Astrocyte (in vitro differentiated cells and primary cell): Measurements from ENCODE around the gene UBE2J2. TPM values are rescaled to one million over a fixed set of nuclear protein-coding genes. Genes with fewer than 3 reads are reported as not detected.

ENCODE experiments used
- DNase-seq: peaks from one replicate; pipeline ENCODE4 v3.0.0-alpha.2; 2010; ENCODE audit warnings: low read depth
- FAIRE-seq: peaks from 2 replicates; lab custom pipeline; 2011; peaks lifted over from hg19 to GRCh38; lab: Jason Lieb, UNC
- H2AFZ ChIP-seq: 2 replicates; pipeline ENCODE4 v1.6.0; 2012; ENCODE audit warnings: low read depth, low read length, inconsistent platforms
- H3K27ac ChIP-seq: 2 replicates; pipeline ENCODE4 v1.5.1; 2011; ENCODE audit warnings: low read depth, low read length, inconsistent platforms
- H3K27me3 ChIP-seq: 2 replicates; pipeline ENCODE4 v1.6.0; 2011; ENCODE audit warnings: low read length, inconsistent platforms; ENCODE audit not compliant: insufficient read depth
- H3K36me3 ChIP-seq: 2 replicates; pipeline ENCODE4 v1.5.1; 2011; ENCODE audit warnings: low read length, inconsistent platforms; ENCODE audit not compliant: insufficient read depth
- H3K4me1 ChIP-seq: 2 replicates; pipeline ENCODE4 v1.5.1; 2011; ENCODE audit warnings: low read length, inconsistent platforms; ENCODE audit not compliant: insufficient read depth
- H3K4me2 ChIP-seq: 2 replicates; pipeline ENCODE4 v1.6.0; 2012; ENCODE audit warnings: low read length, inconsistent platforms
- H3K4me3 ChIP-seq: 2 replicates; pipeline ENCODE4 v1.5.1; 2011; ENCODE audit warnings: low read depth, mild to moderate bottlenecking, low read length, inconsistent platforms; ENCODE audit not compliant: insufficient read depth
- H3K79me2 ChIP-seq: 2 replicates; pipeline ENCODE4 v1.6.0; 2012; ENCODE audit warnings: mild to moderate bottlenecking, low read length, inconsistent platforms; ENCODE audit not compliant: insufficient read depth
- H3K9ac ChIP-seq: 2 replicates; pipeline ENCODE4 v1.6.0; 2012; ENCODE audit warnings: mild to moderate bottlenecking, low read length, inconsistent platforms
- H3K9me3 ChIP-seq: 2 replicates; pipeline ENCODE4 v1.5.1; 2012; ENCODE audit warnings: low read depth, mild to moderate bottlenecking, low read length, inconsistent platforms; ENCODE audit not compliant: insufficient read depth
- H4K20me1 ChIP-seq: 2 replicates; pipeline ENCODE4 v1.6.0; 2012; ENCODE audit warnings: low read length, inconsistent platforms; ENCODE audit not compliant: insufficient read depth
- H3K27ac Mint-ChIP-seq: one replicate; pipeline ENCODE4 v1.8.0; 2021; ENCODE audit warnings: mild to moderate bottlenecking, mixed read lengths; ENCODE audit not compliant: unreplicated experiment
- H3K27me3 Mint-ChIP-seq: one replicate; pipeline ENCODE4 v1.8.0; 2021; ENCODE audit warnings: low read depth, mixed read lengths; ENCODE audit not compliant: unreplicated experiment
- H3K36me3 Mint-ChIP-seq: one replicate; pipeline ENCODE4 v1.8.0; 2021; ENCODE audit warnings: low read depth, mixed read lengths; ENCODE audit not compliant: unreplicated experiment
- H3K4me1 Mint-ChIP-seq: one replicate; pipeline ENCODE4 v1.8.0; 2021; ENCODE audit warnings: low read depth, mixed read lengths; ENCODE audit not compliant: unreplicated experiment
- H3K4me3 Mint-ChIP-seq: one replicate; pipeline ENCODE4 v1.8.0; 2021; ENCODE audit warnings: mild to moderate bottlenecking, moderate library complexity, mixed read lengths; ENCODE audit not compliant: unreplicated experiment
- H3K9me3 Mint-ChIP-seq: one replicate; pipeline ENCODE4 v1.8.0; 2021; ENCODE audit warnings: mild to moderate bottlenecking, mixed read lengths; ENCODE audit not compliant: unreplicated experiment
- CTCF ChIP-seq: IDR thresholded peaks from 2 replicates; pipeline ENCODE4 v1.5.1; 2011; ENCODE audit warnings: low read depth, mild to moderate bottlenecking, inconsistent platforms, low read length, moderate library complexity; ENCODE audit not compliant: insufficient read depth
- EZH2 ChIP-seq: IDR thresholded peaks from 2 replicates; pipeline ENCODE4 v1.6.1; 2012; ENCODE audit warnings: mild to moderate bottlenecking, low read length, inconsistent platforms; ENCODE audit not compliant: insufficient read depth
- total RNA-seq: library from RNA; stranded (reverse); gene quantifications from 2 replicates; pipeline ENCODE4 v1.2.1, GENCODE V29; 2021

UBE2J2 gene
- total RNA-seq, 1 donor from 2014 or later = 67.4 TPM

GRCh38 chr1:1206966-1207531 lies 66.6 kb downstream of the UBE2J2 start:
- Histone ChIP-seq H3K36me3 (no peaks in the 10 kb centered on the region), H3K4me3 (no peak overlapping the region), H3K4me1 (peaks cover 27% of the 10 kb centered on the region), H2AFZ (no peak overlapping the region), H3K9me3 (no peaks in the 10 kb centered on the region), H3K79me2 (no peaks in the 10 kb centered on the region), H3K27ac (no peak overlapping the region), H4K20me1 (no peaks in the 10 kb centered on the region), H3K9ac (no peak overlapping the region), H3K27me3 (peaks cover 3% of the 10 kb centered on the region), H3K4me2 (peak overlapping the region; percentile 73)
- DNase-seq = no peak
- H3K27me3 Mint-ChIP-seq = peaks cover 2% of the 10 kb centered on the region
- H3K4me1 Mint-ChIP-seq = peaks cover 5% of the 10 kb centered on the region
- FAIRE-seq = no peak
- H3K9me3 Mint-ChIP-seq = no peaks in the 10 kb centered on the region
- H3K36me3 Mint-ChIP-seq = no peaks in the 10 kb centered on the region
- TF ChIP-seq CTCF (no peak), EZH2 (no peak)
- no peak overlapping the region for H3K27ac Mint-ChIP-seq
- no peak overlapping the region for H3K4me3 Mint-ChIP-seq

GRCh38 chr1:1206376-1206965 lies 67.2 kb downstream of the UBE2J2 start, which contains the start of gene TNFRSF18:
Gene TNFRSF18, minus strand, starts transcription at chr1:1206592. Its CDS starts 21 bp downstream, at chr1:1206571.
- DNase-seq = no peak
- H3K36me3 ChIP-seq = no peaks in the 10 kb centered on the region
- H2AFZ ChIP-seq = peak within 1 kb of the TSS; percentile 60
- Mint-ChIP-seq H3K4me3 (no peak within 1 kb of the TSS), H3K27me3 (peaks cover 2% of the 10 kb centered on the region), H3K9me3 (no peaks in the 10 kb centered on the region), H3K27ac (no peak within 1 kb of the TSS), H3K4me1 (peaks cover 5% of the 10 kb centered on the region), H3K36me3 (no peaks in the 10 kb centered on the region)
- no peak within 1 kb of the TSS for H3K27ac ChIP-seq
- H3K4me3 ChIP-seq = peak within 1 kb of the TSS; percentile 5
- TF ChIP-seq CTCF (no peak), EZH2 (no peak)
- peaks cover 27% of the 10 kb centered on the region for H3K4me1 ChIP-seq
- no peak within 1 kb of the TSS for H3K9ac ChIP-seq
- H3K4me2 ChIP-seq = peak within 1 kb of the TSS; percentile 73
- no peaks in the 10 kb centered on the region for H3K79me2 ChIP-seq
- H3K27me3 ChIP-seq = peaks cover 3% of the 10 kb centered on the region
- FAIRE-seq = no peak
- no peaks in the 10 kb centered on the region for H3K9me3 ChIP-seq
- no peaks in the 10 kb centered on the region for H4K20me1 ChIP-seq

- no peaks in the 10 kb centered on the region for H3K36me3 Mint-ChIP-seq
- peak overlapping the region; percentile 60 for H2AFZ ChIP-seq
- H3K27ac Mint-ChIP-seq = no peak overlapping the region
- FAIRE-seq (no peak), DNase-seq (no peak)
- H3K27ac ChIP-seq = no peak overlapping the region
- H3K4me3 Mint-ChIP-seq = no peak overlapping the region
- H3K27me3 ChIP-seq = peaks cover 3% of the 10 kb centered on the region
- no peaks in the 10 kb centered on the region for H4K20me1 ChIP-seq
- H3K27me3 Mint-ChIP-seq = peaks cover 2% of the 10 kb centered on the region
- peak overlapping the region; percentile 5 for H3K4me3 ChIP-seq
- peaks cover 5% of the 10 kb centered on the region for H3K4me1 Mint-ChIP-seq
- no peak overlapping the region for H3K9ac ChIP-seq
- H3K79me2 ChIP-seq = no peaks in the 10 kb centered on the region
- H3K9me3 ChIP-seq = no peaks in the 10 kb centered on the region
- no peaks in the 10 kb centered on the region for H3K36me3 ChIP-seq
- peak overlapping the region; percentile 73 for H3K4me2 ChIP-seq
- peaks cover 27% of the 10 kb centered on the region for H3K4me1 ChIP-seq
- TF ChIP-seq CTCF (no peak), EZH2 (no peak)
- no peaks in the 10 kb centered on the region for H3K9me3 Mint-ChIP-seq
Measured at GRCh38 chr1:1205769-1206375, 67.8 kb downstream of the UBE2J2 start.
